ENCODE data around the gene KRT5. TPM values are rescaled to one million over a fixed set of nuclear protein-coding genes. Genes with fewer than 3 reads are reported as not detected.

KRT5 gene
- total and polyA plus RNA-seq, 10 donors, result 0.23 to 1.9 (median 0.96) TPM; not detected in 3

DNA sequence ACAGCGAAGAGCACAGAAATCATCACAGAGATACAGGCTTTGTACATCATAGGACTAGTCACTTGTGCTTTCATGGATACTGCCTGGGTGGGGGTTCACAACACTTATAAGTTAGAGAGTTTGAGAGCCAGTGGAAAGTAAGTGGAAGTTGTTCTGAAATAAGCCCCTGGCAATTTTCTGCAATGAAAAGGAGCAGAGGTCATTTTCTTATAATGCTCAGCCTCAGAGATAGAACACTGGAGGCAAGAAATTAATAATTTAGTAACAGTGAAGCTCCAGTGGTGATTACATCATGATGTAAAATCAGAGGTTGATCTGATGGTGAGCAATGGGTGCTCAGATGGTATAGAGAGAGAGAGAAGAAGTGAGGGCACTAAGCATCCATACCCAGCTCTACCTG, 33.0 kb downstream of the KRT5 start:
- WGBS, 5 donors, result 0 to 92% (median 47%) methylated on average over 1 of the region's 1 CpG
- TF ChIP-seq, protein P1, sequence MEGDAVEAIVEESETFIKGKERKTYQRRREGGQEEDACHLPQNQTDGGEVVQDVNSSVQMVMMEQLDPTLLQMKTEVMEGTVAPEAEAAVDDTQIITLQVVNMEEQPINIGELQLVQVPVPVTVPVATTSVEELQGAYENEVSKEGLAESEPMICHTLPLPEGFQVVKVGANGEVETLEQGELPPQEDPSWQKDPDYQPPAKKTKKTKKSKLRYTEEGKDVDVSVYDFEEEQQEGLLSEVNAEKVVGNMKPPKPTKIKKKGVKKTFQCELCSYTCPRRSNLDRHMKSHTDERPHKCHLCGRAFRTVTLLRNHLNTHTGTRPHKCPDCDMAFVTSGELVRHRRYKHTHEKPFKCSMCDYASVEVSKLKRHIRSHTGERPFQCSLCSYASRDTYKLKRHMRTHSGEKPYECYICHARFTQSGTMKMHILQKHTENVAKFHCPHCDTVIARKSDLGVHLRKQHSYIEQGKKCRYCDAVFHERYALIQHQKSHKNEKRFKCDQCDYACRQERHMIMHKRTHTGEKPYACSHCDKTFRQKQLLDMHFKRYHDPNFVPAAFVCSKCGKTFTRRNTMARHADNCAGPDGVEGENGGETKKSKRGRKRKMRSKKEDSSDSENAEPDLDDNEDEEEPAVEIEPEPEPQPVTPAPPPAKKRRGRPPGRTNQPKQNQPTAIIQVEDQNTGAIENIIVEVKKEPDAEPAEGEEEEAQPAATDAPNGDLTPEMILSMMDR (IDR thresholded peaks at IDR 0.05 in 8 of 11, conservative IDR thresholded peaks at IDR 0.05 in 3 of 11), result no peak
- no peak for TF ChIP-seq POLR2A (IDR thresholded peaks at IDR 0.05)
- no peak for TF ChIP-seq POLR2AphosphoS5 (IDR thresholded peaks at IDR 0.05)

GRCh38 chr12:52486166-52487105, 33.8 kb downstream of the KRT5 start:
- no peaks in the 10 kb centered on the region for H3K4me1 ChIP-seq
- H3K4me3 ChIP-seq, result no peak overlapping the region
- no peak overlapping the region for H3K27ac ChIP-seq
- intact Hi-C loops (cut with DNase I; ENCODE audit: low total_unique reads), result no loop called here
- WGBS, 5 donors, result 72 to 86% (median 83%) methylated on average over 5 of the region's 5 CpGs
- no peaks in the 10 kb centered on the region for H3K36me3 ChIP-seq
- peaks cover 0 to 25% (median 0%) of the 10 kb centered on the region in 7 donors for H3K27me3 ChIP-seq (replicated peaks in 1 of 7)
- TF ChIP-seq POLR2A (IDR thresholded peaks at IDR 0.05) (no peak), POLR2AphosphoS5 (IDR thresholded peaks at IDR 0.05) (no peak)
- TF ChIP-seq, protein P1 (IDR thresholded peaks at IDR 0.05 in 8 of 11, conservative IDR thresholded peaks at IDR 0.05 in 3 of 11), result no peak
- DNase-seq, result no peak
- peaks cover 0 to 11% (median 8%) of the 10 kb centered on the region in 8 donors for H3K9me3 ChIP-seq

More for the DNA sequence above, 33.0 kb downstream of the KRT5 start:
- H3K27ac ChIP-seq, result no peak overlapping the region
- DNase-seq, result no peak
- peaks cover 0 to 28% (median 0%) of the 10 kb centered on the region in 7 donors for H3K27me3 ChIP-seq (replicated peaks in 1 of 7)
- peaks cover 0 to 11% (median 8%) of the 10 kb centered on the region in 8 donors for H3K9me3 ChIP-seq
- intact Hi-C loops (cut with DNase I; ENCODE audit: low total_unique reads), result no loop called here
- H3K4me1 ChIP-seq, result no peaks in the 10 kb centered on the region
- H3K4me3 ChIP-seq, result no peak overlapping the region
- H3K36me3 ChIP-seq, result no peaks in the 10 kb centered on the region

GRCh38 chr12:52480073-52480472, 40.1 kb downstream of the KRT5 start:
- WGBS, 5 donors, result 55 to 63% (median 59%) methylated on average over 3 of the region's 3 CpGs
- TF ChIP-seq POLR2AphosphoS5 (IDR thresholded peaks at IDR 0.05) (no peak), POLR2A (IDR thresholded peaks at IDR 0.05) (no peak)
- TF ChIP-seq, protein P1 (IDR thresholded peaks at IDR 0.05 in 8 of 11, conservative IDR thresholded peaks at IDR 0.05 in 3 of 11), result no peak
- Histone ChIP-seq H3K9me3 (peaks cover 0 to 16% (median 7%) of the 10 kb centered on the region in 8 donors), H3K36me3 (no peaks in the 10 kb centered on the region), H3K4me1 (no peaks in the 10 kb centered on the region), H3K27ac (no peak overlapping the region), H3K27me3 (replicated peaks in 1 of 7) (peaks cover 0 to 20% (median 0%) of the 10 kb centered on the region in 7 donors), H3K4me3 (no peak overlapping the region)
- intact Hi-C loops (cut with DNase I; ENCODE audit: low total_unique reads), result no loop called here
- DNase-seq, result no peak

- no peak overlapping the region for H3K27ac ChIP-seq
- DNase-seq, result no peak
- H3K4me1 ChIP-seq, result no peaks in the 10 kb centered on the region
- no peak overlapping the region for H3K4me3 ChIP-seq
- peaks cover 0 to 5% (median 0%) of the 10 kb centered on the region in 7 donors for H3K27me3 ChIP-seq (replicated peaks in 1 of 7)
- WGBS, 5 donors, result 39 to 93% (median 73%) methylated on average over 2 of the region's 2 CpGs
- TF ChIP-seq POLR2A (IDR thresholded peaks at IDR 0.05) (no peak), POLR2AphosphoS5 (IDR thresholded peaks at IDR 0.05) (no peak)
- TF ChIP-seq, protein P1 (IDR thresholded peaks at IDR 0.05 in 8 of 11, conservative IDR thresholded peaks at IDR 0.05 in 3 of 11), result no peak
- H3K36me3 ChIP-seq, result no peaks in the 10 kb centered on the region
- H3K9me3 ChIP-seq, result peaks cover 0 to 8% (median 0%) of the 10 kb centered on the region in 8 donors
- intact Hi-C loops (cut with DNase I; ENCODE audit: low total_unique reads), result no loop called here
Measured at GRCh38 chr12:52477651-52478050, 42.5 kb downstream of the KRT5 start.

Data from spleen (tissue), 11 donors.